Adrenal gland (tissue), 12 donors: ENCODE measurements around the gene ATG14. TPM values are rescaled to one million over a fixed set of nuclear protein-coding genes. Genes with fewer than 3 reads are reported as not detected.

Source experiments
- DNase-seq, 7 donors: peaks; one replicate each; pipeline ENCODE4 v3.0.0-alpha.2; 2019 to 2020
- H3K27ac ChIP-seq, 5 donors: fragments of 200-600 bp; sonication (generic) in 4 of 5; 1 replicate in 3 of 5; 2 replicates in 2 of 5; pipeline versions ENCODE4 v1.5.1 to v1.8.0; 2016 to 2020; ENCODE audit warnings: mild to moderate bottlenecking in 1 of 5
- H3K27me3 ChIP-seq: fragments of 200-600 bp; 2 replicates; pipeline ENCODE4 v1.8.0; 2021
- H3K36me3 ChIP-seq, 2 donors: fragments of 200-600 bp; replicated peaks in 1 of 2; 1 replicate in 1 of 2; 2 replicates in 1 of 2; pipeline versions ENCODE4 v1.5.1 to v1.8.0; 2018 to 2022
- H3K4me1 ChIP-seq, 2 donors: fragments of 200-600 bp; replicated peaks in 1 of 2; 1 replicate in 1 of 2; 2 replicates in 1 of 2; pipeline versions ENCODE4 v1.5.1 to v1.8.0; 2018 to 2021
- H3K4me3 ChIP-seq, 4 donors: fragments of 200-600 bp; sonication (generic) in 3 of 4; one replicate each; pipeline ENCODE4 v1.5.1; 2016 to 2018
- H3K9me3 ChIP-seq, 3 donors: fragments of 200-600 bp; sonication (generic) in 1 of 3; replicated peaks in 1 of 3; 1 replicate in 2 of 3; 2 replicates in 1 of 3; pipeline versions ENCODE4 v1.5.1 to v1.8.0; 2016 to 2021
- POLR2A ChIP-seq, 2 donors: fragments of 450-650 bp; IDR thresholded peaks; one replicate each; pipeline ENCODE4 v1.6.1; 2017; ENCODE audit warnings: antibody characterized with exemption in 2 of 2, mild to moderate bottlenecking in 2 of 2, moderate library complexity in 1 of 2
- WGBS, 4 donors: extraction: QIAGEN DNeasy Blood & Tissue Kit in 2 of 4; methylation state at CpG; one replicate each; pipeline versions ENCODE4 v1.1.5 to v1.1.7; 2013 to 2017; 5-methylcytosine and 5-hydroxymethylcytosine counted together
- intact Hi-C, 2 donors: fragments of 100-400 bp; cut with DNase I; formaldehyde crosslinking; loops; one replicate each; pipeline versions ENCODE4 v1.14.1 to v1.15.0; 2022 to 2023
- polyA plus RNA-seq, 3 donors: library from polyadenylated mRNA; stranded (reverse); fragments of 200-250 nt in 2 of 3; fragments of 350-450 nt in 1 of 3; fragmentation: Illumina TruSeq in 1 of 3; extraction: RNeasy Lipid Tissue Mini Kit (QIAGEN cat#74804) in 1 of 3; gene quantifications; one replicate each; pipeline ENCODE4 v1.2.3, GENCODE V29; 2013 to 2014
- total RNA-seq, 9 donors: library from RNA; depleted of rRNA in 4 of 9; stranded (reverse); fragments of >200 nt in 4 of 9; fragments of 120-200 nt in 1 of 9; fragmentation: NEBNext Ultra II Directional in 1 of 9; extraction: Animal tissue kit (Norgen Biotek cat#: 25700) in 1 of 9; gene quantifications; one replicate each; pipeline versions ENCODE4 v1.1.0 to v1.2.4, GENCODE V29; 2013 to 2023
- TF ChIP-seq, protein P1 (sequence below), 6 experiments: fragments of 450-650 bp in 4 of 6; fragments of 200-600 bp in 2 of 6; sonication (generic) in 1 of 6; IDR thresholded peaks; 1 replicate in 5 of 6; 2 replicates in 1 of 6; pipeline versions ENCODE4 v1.5.1 to v1.8.0; 2016 to 2021; ENCODE audit warnings: antibody characterized with exemption in 6 of 6, mild to moderate bottlenecking in 2 of 6, moderate library complexity in 1 of 6
- donor health status: healthy with polysubstance abuse.
- donor health status: Bipolar disorder and iron deficiency.
- donor health status: DM: yes; HTN: yes; CAD: no.
- donor health status: DM: no; HTN: no; CAD: no.
- donor health status: DM: no; HTN: no; CAD: no.
- donor health status: DM: yes; HTN: yes; CAD: no.

Gene ATG14
- total and polyA plus RNA-seq, 12 donors = 5.1 to 21.7 (median 12.2) TPM

DNA sequence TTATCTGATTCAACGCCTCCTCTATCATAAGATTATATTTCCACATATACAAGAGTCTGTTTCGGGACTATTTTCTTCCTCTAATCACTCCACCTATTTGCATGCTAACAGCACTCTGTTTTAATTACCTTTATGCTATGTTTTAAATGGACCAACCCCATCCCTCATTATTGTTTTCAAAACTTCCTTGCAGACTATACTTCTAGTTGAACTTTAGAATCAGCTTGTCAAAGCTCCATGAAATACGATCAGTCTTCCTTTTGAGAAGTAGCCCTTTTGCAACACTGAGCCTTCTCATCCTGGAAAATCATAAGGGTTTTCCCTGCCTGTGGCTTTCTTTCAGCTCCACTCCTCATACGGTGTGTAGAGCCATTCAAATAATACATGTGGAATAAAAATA, 36.9 kb downstream of the ATG14 start:
- Histone ChIP-seq H3K4me3 (no peak overlapping the region), H3K36me3 (peaks cover 0 to 39% of the 10 kb centered on the region in 2 donors), H3K4me1 (no peaks in the 10 kb centered on the region), H3K27me3 (no peaks in the 10 kb centered on the region), H3K9me3 (no peaks in the 10 kb centered on the region), H3K27ac (no peak overlapping the region)
- intact Hi-C loops = no loop called here
- WGBS, 4 donors = 90 to 98% (median 95%) methylated on average over 4 of the region's 4 CpGs
- TF ChIP-seq POLR2A (IDR thresholded peaks at IDR 0.05) = no peak
- TF ChIP-seq, protein P1, sequence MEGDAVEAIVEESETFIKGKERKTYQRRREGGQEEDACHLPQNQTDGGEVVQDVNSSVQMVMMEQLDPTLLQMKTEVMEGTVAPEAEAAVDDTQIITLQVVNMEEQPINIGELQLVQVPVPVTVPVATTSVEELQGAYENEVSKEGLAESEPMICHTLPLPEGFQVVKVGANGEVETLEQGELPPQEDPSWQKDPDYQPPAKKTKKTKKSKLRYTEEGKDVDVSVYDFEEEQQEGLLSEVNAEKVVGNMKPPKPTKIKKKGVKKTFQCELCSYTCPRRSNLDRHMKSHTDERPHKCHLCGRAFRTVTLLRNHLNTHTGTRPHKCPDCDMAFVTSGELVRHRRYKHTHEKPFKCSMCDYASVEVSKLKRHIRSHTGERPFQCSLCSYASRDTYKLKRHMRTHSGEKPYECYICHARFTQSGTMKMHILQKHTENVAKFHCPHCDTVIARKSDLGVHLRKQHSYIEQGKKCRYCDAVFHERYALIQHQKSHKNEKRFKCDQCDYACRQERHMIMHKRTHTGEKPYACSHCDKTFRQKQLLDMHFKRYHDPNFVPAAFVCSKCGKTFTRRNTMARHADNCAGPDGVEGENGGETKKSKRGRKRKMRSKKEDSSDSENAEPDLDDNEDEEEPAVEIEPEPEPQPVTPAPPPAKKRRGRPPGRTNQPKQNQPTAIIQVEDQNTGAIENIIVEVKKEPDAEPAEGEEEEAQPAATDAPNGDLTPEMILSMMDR (IDR thresholded peaks at IDR 0.05) = no peak
- DNase-seq = no peak

DNA sequence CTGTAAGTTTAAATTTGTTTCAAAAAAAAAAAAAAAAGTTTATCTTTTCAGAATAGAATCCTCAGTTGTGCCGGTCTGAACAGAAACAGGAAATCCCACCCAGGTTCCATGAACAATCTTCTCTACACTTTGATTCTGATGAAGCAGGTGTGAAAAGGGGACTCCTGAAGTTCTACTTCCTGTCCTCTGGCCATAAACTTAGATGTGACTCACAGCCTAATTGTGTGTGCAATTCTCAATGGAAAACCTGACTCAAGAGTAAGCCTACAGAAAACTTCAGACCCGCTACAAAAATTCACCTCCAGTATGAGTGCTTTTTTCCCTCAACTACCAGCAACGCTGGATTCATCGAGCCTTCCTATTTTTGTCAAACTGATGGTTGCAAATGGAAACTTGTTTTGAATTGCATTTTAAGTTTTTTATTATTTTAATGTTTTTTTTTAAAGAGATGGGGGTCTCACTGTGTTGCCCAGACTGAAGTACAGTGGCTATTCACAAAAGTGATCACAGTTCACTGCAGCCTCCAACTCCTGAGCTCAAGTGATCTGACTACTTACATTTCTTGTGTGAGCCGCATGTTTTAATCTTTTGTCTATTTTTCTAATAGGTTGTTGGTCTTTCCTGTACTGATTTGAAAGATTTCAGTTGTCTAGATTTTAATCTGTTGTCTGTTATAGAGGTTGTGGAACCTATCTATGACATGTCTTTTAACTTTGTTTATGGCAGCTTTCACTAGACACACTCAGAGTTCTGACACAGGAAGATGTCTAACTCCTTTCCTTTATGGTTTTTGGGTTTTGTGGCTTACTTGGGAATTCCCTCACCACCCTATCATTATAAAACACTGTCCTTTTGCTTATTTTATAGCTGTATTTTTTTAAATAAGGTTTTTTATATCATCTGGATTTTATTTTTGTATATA, 37.6 kb downstream of the ATG14 start:
- no peaks in the 10 kb centered on the region for H3K9me3 ChIP-seq
- no peaks in the 10 kb centered on the region for H3K4me1 ChIP-seq
- intact Hi-C loops = no loop called here
- TF ChIP-seq, protein P1 (IDR thresholded peaks at IDR 0.05) = no peak
- TF ChIP-seq POLR2A (IDR thresholded peaks at IDR 0.05) = no peak
- no peak overlapping the region for H3K4me3 ChIP-seq
- H3K36me3 ChIP-seq = peaks cover 0 to 39% of the 10 kb centered on the region in 2 donors
- no peak overlapping the region for H3K27ac ChIP-seq
- 85 to 98% (median 95%) methylated on average over 5 of the region's 5 CpGs for WGBS, 4 donors
- DNase-seq = no peak
- H3K27me3 ChIP-seq = no peaks in the 10 kb centered on the region

DNA sequence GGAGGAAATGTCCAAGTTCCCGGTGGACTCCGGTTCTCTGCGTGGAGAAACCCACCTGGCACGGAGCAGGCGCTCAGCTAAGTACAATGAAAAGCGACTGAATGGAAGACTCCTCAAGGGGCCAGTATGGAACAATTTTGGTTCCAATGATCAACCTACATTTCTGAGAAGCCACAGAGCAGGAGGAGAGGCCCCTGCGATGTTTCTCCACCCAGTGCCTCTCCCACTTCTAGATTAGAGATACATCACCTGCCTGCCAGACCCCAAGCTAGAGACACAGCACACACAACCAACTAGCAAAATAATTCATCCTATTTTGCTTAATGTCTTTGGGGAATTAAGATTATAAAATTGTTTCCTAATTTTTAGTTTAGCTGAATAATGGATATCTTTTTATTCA, 38.8 kb downstream of the ATG14 start:
- no peak for DNase-seq
- no peak for TF ChIP-seq POLR2A (IDR thresholded peaks at IDR 0.05)
- TF ChIP-seq, protein P1 (IDR thresholded peaks at IDR 0.05) = no peak
- Histone ChIP-seq H3K36me3 (peaks cover 0 to 40% of the 10 kb centered on the region in 2 donors), H3K9me3 (no peaks in the 10 kb centered on the region), H3K4me1 (no peaks in the 10 kb centered on the region), H3K4me3 (no peak overlapping the region), H3K27me3 (no peaks in the 10 kb centered on the region), H3K27ac (no peak overlapping the region)
- intact Hi-C loops = no loop called here
- 88 to 97% (median 94%) methylated on average over 7 of the region's 7 CpGs for WGBS, 4 donors

DNA sequence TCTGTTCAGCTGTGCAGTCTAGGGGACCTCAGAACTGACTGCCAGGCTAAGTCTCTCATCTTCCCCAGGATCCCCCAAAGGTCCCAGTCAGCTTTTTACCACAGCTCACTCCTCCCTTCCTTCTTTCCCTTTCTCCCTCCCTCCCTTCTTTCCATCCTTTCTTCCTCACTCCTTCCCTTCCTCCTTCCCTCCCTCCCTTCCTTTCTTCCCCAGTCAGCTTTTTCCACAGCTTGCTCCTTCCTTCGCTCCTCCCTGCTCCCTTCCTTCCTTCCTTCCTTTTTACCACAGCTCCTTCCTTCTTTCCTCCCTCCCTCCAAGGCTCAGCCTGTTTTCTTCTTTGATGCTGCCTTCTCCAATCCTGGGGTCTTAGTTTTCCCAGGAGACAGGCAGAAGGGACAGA, 39.2 kb downstream of the ATG14 start:
- 88 to 95% (median 93%) methylated on average over 1 of the region's 1 CpG for WGBS, 4 donors
- Histone ChIP-seq H3K27me3 (no peaks in the 10 kb centered on the region), H3K9me3 (no peaks in the 10 kb centered on the region), H3K4me1 (no peaks in the 10 kb centered on the region), H3K36me3 (peaks cover 0 to 37% of the 10 kb centered on the region in 2 donors), H3K27ac (no peak overlapping the region), H3K4me3 (no peak overlapping the region)
- no peak for DNase-seq
- intact Hi-C loops = no loop called here
- no peak for TF ChIP-seq POLR2A (IDR thresholded peaks at IDR 0.05)
- TF ChIP-seq, protein P1 (IDR thresholded peaks at IDR 0.05) = no peak
